Subcutaneous adipose tissue (tissue), 4 donors: Measurements from ENCODE around the gene JMJD1C. TPM values are rescaled to one million over a fixed set of nuclear protein-coding genes. Genes with fewer than 3 reads are reported as not detected.

Source experiments
- total RNA-seq, 4 donors: library from RNA; depleted of rRNA; stranded (reverse); fragments of >200 nt; gene quantifications; one replicate each; pipeline ENCODE4 v1.1.0, GENCODE V29; 2016
- TF ChIP-seq, protein P1 (sequence below): fragments of 450-650 bp; IDR thresholded peaks from one replicate; pipeline ENCODE4 v1.5.1; 2016; ENCODE audit warnings: low read depth, mild to moderate bottlenecking, control low read depth, antibody characterized with exemption, moderate library complexity

Gene JMJD1C
- total RNA-seq, 4 donors from 2014 or later, result 106 to 178 (median 171) TPM

- TF ChIP-seq, protein P1, sequence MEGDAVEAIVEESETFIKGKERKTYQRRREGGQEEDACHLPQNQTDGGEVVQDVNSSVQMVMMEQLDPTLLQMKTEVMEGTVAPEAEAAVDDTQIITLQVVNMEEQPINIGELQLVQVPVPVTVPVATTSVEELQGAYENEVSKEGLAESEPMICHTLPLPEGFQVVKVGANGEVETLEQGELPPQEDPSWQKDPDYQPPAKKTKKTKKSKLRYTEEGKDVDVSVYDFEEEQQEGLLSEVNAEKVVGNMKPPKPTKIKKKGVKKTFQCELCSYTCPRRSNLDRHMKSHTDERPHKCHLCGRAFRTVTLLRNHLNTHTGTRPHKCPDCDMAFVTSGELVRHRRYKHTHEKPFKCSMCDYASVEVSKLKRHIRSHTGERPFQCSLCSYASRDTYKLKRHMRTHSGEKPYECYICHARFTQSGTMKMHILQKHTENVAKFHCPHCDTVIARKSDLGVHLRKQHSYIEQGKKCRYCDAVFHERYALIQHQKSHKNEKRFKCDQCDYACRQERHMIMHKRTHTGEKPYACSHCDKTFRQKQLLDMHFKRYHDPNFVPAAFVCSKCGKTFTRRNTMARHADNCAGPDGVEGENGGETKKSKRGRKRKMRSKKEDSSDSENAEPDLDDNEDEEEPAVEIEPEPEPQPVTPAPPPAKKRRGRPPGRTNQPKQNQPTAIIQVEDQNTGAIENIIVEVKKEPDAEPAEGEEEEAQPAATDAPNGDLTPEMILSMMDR, result no peak
Observed at GRCh38 chr10:63161592-63161991, 304.2 kb downstream of the JMJD1C start.

DNA sequence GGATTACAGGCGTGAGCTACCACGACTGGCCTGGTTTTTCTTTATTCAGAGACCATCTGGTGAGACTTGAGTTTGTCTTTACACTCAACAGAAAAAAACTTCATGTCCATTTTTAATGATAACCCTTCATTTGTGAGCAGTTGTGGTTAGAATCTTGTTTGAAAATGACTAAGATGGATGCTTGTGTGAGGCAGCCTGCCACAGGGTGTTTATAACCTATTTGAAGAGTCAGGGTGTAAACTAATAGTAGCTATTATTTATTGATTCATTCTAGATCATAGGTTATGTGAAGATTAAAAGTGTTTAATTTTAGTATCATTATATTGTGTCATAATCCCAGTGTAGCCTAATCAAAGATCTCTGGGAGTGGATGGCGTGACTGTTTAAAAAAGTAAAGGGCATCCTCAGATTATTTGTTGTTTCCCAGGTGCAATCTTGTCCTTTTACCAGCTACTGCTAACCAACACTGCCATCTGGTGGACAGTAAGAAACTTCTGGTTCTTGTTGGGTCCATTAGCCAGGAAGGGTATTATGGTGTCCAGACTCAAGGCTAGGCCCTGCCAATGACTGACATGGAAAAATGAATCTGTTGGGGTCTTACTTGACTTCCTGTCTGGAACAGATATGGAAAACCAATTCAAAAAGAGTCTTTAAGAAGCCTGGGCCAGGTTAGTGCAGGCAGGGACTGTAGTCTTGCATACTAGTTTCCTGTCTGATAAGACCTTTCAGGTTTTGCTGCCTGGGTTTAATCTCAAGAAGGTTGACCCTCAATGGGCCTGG is 307.7 kb downstream of the JMJD1C start:
- TF ChIP-seq, protein P1, result no peak

DNA sequence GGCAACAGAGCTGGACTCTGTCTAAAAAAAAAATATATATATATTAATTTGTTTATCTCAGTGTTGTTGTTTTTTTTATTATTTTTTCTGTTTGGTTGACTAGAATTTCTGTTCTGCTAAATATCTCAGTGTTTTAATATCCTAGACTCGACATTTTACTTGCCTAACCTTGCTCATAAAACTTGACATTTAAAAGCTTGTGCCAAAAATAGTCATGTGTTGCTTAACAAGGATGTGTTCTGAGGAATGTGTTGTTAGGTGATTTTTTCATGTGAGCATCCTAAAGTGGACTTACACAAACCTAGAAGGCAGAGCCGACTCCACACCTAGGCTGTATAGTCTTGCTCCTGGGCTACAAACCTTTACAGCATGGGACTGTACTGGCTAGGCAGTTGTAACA is 309.5 kb downstream of the JMJD1C start:
- TF ChIP-seq, protein P1, result no peak

GRCh38 chr10:63155388-63156020 is 310.3 kb downstream of the JMJD1C start:
- TF ChIP-seq, protein P1, result no peak

GRCh38 chr10:63154546-63155387 is 311.0 kb downstream of the JMJD1C start:
- TF ChIP-seq, protein P1, result no peak

DNA sequence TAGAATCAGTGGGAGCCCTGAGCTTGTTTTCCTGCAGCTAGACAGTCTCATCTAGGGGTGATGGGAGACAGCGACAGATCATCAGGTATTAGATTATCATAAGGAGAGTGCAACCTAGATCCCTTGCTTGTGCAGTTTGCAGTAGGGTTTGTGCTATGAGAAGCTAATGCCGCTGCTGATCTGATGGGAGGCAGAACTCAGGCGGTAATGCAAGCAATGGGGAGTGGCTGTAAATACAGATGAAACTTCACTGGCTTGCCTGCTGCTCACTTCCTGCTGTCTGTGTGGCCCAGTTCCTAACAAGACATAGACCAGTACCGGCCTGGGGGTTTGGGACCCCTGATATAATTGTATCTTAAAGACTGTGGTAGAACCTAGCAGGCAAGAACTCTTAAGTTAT is 315.0 kb downstream of the JMJD1C start:
- TF ChIP-seq, protein P1, result no peak

- TF ChIP-seq, protein P1, result no peak
Observed at GRCh38 chr10:63146503-63146902, 319.3 kb downstream of the JMJD1C start.
